ENCODE results near the gene GCN1.

DNA sequence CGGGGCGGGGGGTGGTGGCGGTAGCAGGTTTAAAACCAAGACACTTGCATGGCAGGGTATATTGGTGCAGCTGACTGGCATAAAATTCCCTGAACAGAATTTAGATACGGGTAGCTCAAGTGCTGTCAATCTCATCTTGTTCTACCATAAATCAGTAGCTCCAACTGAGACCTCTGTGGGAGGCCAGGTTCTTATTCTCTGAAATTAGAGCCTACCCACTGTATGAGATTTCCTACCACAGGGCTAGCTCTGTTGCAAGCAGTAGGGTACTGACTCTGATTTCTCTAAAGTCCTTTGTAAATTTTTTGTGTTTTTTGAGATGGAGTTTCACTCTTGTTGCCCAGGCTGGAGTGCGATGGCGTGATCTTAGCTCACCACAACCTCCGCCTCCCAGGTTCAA, 9.7 kb upstream of the GCN1 start:
- no peak for TF ChIP-seq POLR2A (IDR thresholded peaks at IDR 0.05)
- TF ChIP-seq, protein P1, sequence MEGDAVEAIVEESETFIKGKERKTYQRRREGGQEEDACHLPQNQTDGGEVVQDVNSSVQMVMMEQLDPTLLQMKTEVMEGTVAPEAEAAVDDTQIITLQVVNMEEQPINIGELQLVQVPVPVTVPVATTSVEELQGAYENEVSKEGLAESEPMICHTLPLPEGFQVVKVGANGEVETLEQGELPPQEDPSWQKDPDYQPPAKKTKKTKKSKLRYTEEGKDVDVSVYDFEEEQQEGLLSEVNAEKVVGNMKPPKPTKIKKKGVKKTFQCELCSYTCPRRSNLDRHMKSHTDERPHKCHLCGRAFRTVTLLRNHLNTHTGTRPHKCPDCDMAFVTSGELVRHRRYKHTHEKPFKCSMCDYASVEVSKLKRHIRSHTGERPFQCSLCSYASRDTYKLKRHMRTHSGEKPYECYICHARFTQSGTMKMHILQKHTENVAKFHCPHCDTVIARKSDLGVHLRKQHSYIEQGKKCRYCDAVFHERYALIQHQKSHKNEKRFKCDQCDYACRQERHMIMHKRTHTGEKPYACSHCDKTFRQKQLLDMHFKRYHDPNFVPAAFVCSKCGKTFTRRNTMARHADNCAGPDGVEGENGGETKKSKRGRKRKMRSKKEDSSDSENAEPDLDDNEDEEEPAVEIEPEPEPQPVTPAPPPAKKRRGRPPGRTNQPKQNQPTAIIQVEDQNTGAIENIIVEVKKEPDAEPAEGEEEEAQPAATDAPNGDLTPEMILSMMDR (IDR thresholded peaks at IDR 0.05) = no peak

All from body of pancreas (tissue), 4 donors.